H9 (cell line): Measurements from ENCODE around the gene CKS2. TPM values are rescaled to one million over a fixed set of nuclear protein-coding genes. Genes with fewer than 3 reads are reported as not detected.

Source experiments
- DNase-seq: peaks from one replicate; pipeline ENCODE4 v3.0.0-alpha.2; 2017
- H2AFZ ChIP-seq: one replicate; pipeline ENCODE4 v1.6.1; 2013; ENCODE audit warnings: mild to moderate bottlenecking, low read length, control low read depth, moderate library complexity
- H2AK5ac ChIP-seq: 2 replicates; pipeline ENCODE4 v1.6.1; 2013; ENCODE audit warnings: low read length, control low read depth, mixed read lengths; ENCODE audit not compliant: insufficient read length
- H2BK120ac ChIP-seq: one replicate; pipeline ENCODE4 v1.6.1; 2013; ENCODE audit warnings: low read depth, mild to moderate bottlenecking, low read length, control low read depth, inconsistent platforms; ENCODE audit not compliant: poor library complexity, severe bottlenecking
- H2BK12ac ChIP-seq: 2 replicates; pipeline ENCODE4 v1.6.1; 2013; ENCODE audit warnings: low read length, control low read depth, mixed read lengths, low read depth; ENCODE audit not compliant: insufficient read length
- H2BK15ac ChIP-seq: 2 replicates; pipeline ENCODE4 v1.6.1; 2013; ENCODE audit warnings: low read depth, low read length, control low read depth
- H2BK20ac ChIP-seq: one replicate; pipeline ENCODE4 v1.6.1; 2013; ENCODE audit warnings: low read depth, mild to moderate bottlenecking, low read length, control low read depth, inconsistent platforms; ENCODE audit not compliant: poor library complexity, severe bottlenecking
- H2BK5ac ChIP-seq: 2 replicates; pipeline ENCODE4 v1.6.1; 2013; ENCODE audit warnings: low read length, control low read depth, mixed read lengths; ENCODE audit not compliant: insufficient read length
- H3K14ac ChIP-seq: 2 replicates; pipeline ENCODE4 v1.6.1; 2013; ENCODE audit warnings: low read length, control low read depth; ENCODE audit not compliant: insufficient read depth
- H3K18ac ChIP-seq: 2 replicates; pipeline ENCODE4 v1.6.1; 2013; ENCODE audit warnings: low read depth, mild to moderate bottlenecking, mixed read lengths, low read length, control low read depth; ENCODE audit not compliant: insufficient read length
- H3K23ac ChIP-seq: 2 replicates; pipeline ENCODE4 v1.6.1; 2013; ENCODE audit warnings: low read length, control low read depth, mixed read lengths, low read depth; ENCODE audit not compliant: insufficient read length
- H3K23me2 ChIP-seq: 2 replicates; pipeline ENCODE4 v1.6.1; 2013; ENCODE audit warnings: low read depth, mild to moderate bottlenecking, mixed read lengths, low read length, control low read depth; ENCODE audit not compliant: insufficient read length, poor library complexity, severe bottlenecking
- H3K27ac ChIP-seq: 2 replicates; pipeline ENCODE4 v1.5.1; 2013; ENCODE audit warnings: low read length, control low read depth, mixed read lengths, low read depth; ENCODE audit not compliant: insufficient read length
- H3K27me3 ChIP-seq: 2 replicates; pipeline ENCODE4 v1.6.1; 2013; ENCODE audit warnings: low read length, control low read depth, inconsistent platforms; ENCODE audit not compliant: insufficient read depth
- H3K4ac ChIP-seq: 2 replicates; pipeline ENCODE4 v1.6.1; 2013; ENCODE audit warnings: low read depth, mild to moderate bottlenecking, control low read depth, inconsistent platforms, low read length, moderate library complexity
- H3K4me1 ChIP-seq: 2 replicates; pipeline ENCODE4 v1.6.1; 2013; ENCODE audit warnings: low read length, control low read depth, inconsistent platforms; ENCODE audit not compliant: insufficient read depth
- H3K4me2 ChIP-seq: 2 replicates; pipeline ENCODE4 v1.6.1; 2013; ENCODE audit warnings: low read length, control low read depth, mixed read lengths; ENCODE audit not compliant: insufficient read length, insufficient read depth
- H3K56ac ChIP-seq: 2 replicates; pipeline ENCODE4 v1.6.1; 2013; ENCODE audit warnings: low read depth, mild to moderate bottlenecking, mixed read lengths, low read length, control low read depth; ENCODE audit not compliant: insufficient read length
- H3K79me1 ChIP-seq: 2 replicates; pipeline ENCODE4 v1.6.1; 2013; ENCODE audit warnings: low read depth, mild to moderate bottlenecking, moderate library complexity, low read length, control low read depth, inconsistent platforms; ENCODE audit not compliant: insufficient read depth, poor library complexity, severe bottlenecking
- H3K79me2 ChIP-seq: 2 replicates; pipeline ENCODE4 v1.6.1; 2013; ENCODE audit warnings: low read length, control low read depth, inconsistent platforms; ENCODE audit not compliant: insufficient read depth
- H3K9ac ChIP-seq: 2 replicates; pipeline ENCODE4 v1.6.1; 2013; ENCODE audit warnings: low read length, control low read depth, mixed read lengths; ENCODE audit not compliant: insufficient read length; ENCODE audit errors: extremely low read depth
- H3K9me3 ChIP-seq: one replicate; pipeline ENCODE4 v1.6.1; 2013; ENCODE audit warnings: low read depth, low read length, inconsistent platforms; ENCODE audit not compliant: control insufficient read depth
- H3T11ph ChIP-seq: one replicate; pipeline ENCODE4 v1.6.1; 2013; ENCODE audit warnings: mild to moderate bottlenecking, low read length, control low read depth, inconsistent platforms
- H4K20me1 ChIP-seq: one replicate; pipeline ENCODE4 v1.6.1; 2013; ENCODE audit not compliant: control insufficient read depth, insufficient read length, insufficient read depth
- H4K5ac ChIP-seq: 2 replicates; pipeline ENCODE4 v1.6.1; 2013; ENCODE audit warnings: low read depth, mild to moderate bottlenecking, mixed read lengths, low read length, control low read depth; ENCODE audit not compliant: insufficient read length
- H4K8ac ChIP-seq: replicated peaks from 2 replicates; pipeline ENCODE4 v1.6.1; 2013; ENCODE audit warnings: low read length, control low read depth, mixed read lengths, low read depth; ENCODE audit not compliant: insufficient read length
- H4K91ac ChIP-seq: 2 replicates; pipeline ENCODE4 v1.6.1; 2013; ENCODE audit warnings: low read depth, mild to moderate bottlenecking, moderate library complexity, mixed read lengths, low read length, control low read depth; ENCODE audit not compliant: insufficient read length
- H3K27ac Mint-ChIP-seq, 3 experiments: 2 replicates in 2 of 3; 3 replicates in 1 of 3; pipeline ENCODE4 v1.8.0; 2020 to 2021; ENCODE audit warnings: mixed read lengths in 3 of 3, mild to moderate bottlenecking in 1 of 3, moderate library complexity in 1 of 3
- H3K27me3 Mint-ChIP-seq: 2 replicates; pipeline ENCODE4 v1.8.0; 2021; ENCODE audit warnings: low read depth, mild to moderate bottlenecking, moderate library complexity, mixed read lengths
- H3K36me3 Mint-ChIP-seq, 3 experiments: 2 replicates in 2 of 3; 3 replicates in 1 of 3; pipeline ENCODE4 v1.8.0; 2020 to 2021; ENCODE audit warnings: low read depth in 3 of 3, mixed read lengths in 3 of 3; ENCODE audit not compliant: insufficient read depth in 1 of 3
- H3K4me1 Mint-ChIP-seq, 2 experiments: 2 replicates each; pipeline ENCODE4 v1.8.0; 2020; ENCODE audit warnings: mixed read lengths in 2 of 2
- H3K4me3 Mint-ChIP-seq, 2 experiments: 2 replicates in 1 of 2; 3 replicates in 1 of 2; pipeline ENCODE4 v1.8.0; 2020 to 2021; ENCODE audit warnings: mild to moderate bottlenecking in 2 of 2, mixed read lengths in 2 of 2, moderate library complexity in 1 of 2
- H3K9me3 Mint-ChIP-seq, 2 experiments: 2 replicates in 1 of 2; 3 replicates in 1 of 2; pipeline ENCODE4 v1.8.0; 2020; ENCODE audit warnings: mild to moderate bottlenecking in 2 of 2, mixed read lengths in 2 of 2, moderate library complexity in 1 of 2
- CTCF ChIP-seq: fragments of 200-600 bp; sonication (generic); conservative IDR thresholded peaks from 3 replicates; pipeline ENCODE4 v1.8.0; 2021; ENCODE audit warnings: antibody characterized with exemption, mild to moderate bottlenecking
- WGBS: extraction: QIAGEN DNeasy Blood & Tissue Kit; methylation state at CpG from one replicate; pipeline ENCODE4 v1.1.7; 2013; ENCODE audit warnings: missing lambda C conversion rate, low lambda C conversion rate, mixed read lengths; ENCODE audit not compliant: insufficient read length; ENCODE audit errors: extremely low coverage; 5-methylcytosine and 5-hydroxymethylcytosine counted together
- total RNA-seq: library from RNA; stranded (reverse); gene quantifications from 2 replicates; pipeline ENCODE4 v1.2.1, GENCODE V29; 2021

The CKS2 gene
- total RNA-seq, 1 experiment from 2014 or later, result 211 TPM

- Histone ChIP-seq H3K79me1 (no peaks in the 10 kb centered on the region), H2AFZ (no peak overlapping the region), H2BK20ac (no peak overlapping the region), H3K14ac (no peak overlapping the region), H2BK120ac (no peak overlapping the region), H3K27me3 (no peaks in the 10 kb centered on the region), H4K20me1 (no peaks in the 10 kb centered on the region), H3K4me2 (peak overlapping the region; percentile 28), H4K8ac (no peak overlapping the region), H3K79me2 (peaks cover 36% of the 10 kb centered on the region; the same call in 1 of the 2 replicates), H3K23ac (no peak overlapping the region), H2BK12ac (no peak overlapping the region), H3K27ac (peak overlapping the region; percentile 86), H3K9ac (no peak overlapping the region), H3K4ac (no peak overlapping the region; the same call in 1 of the 2 replicates), H4K91ac (no peak overlapping the region), H3K56ac (no peak overlapping the region), H2BK5ac (no peak overlapping the region), H3K23me2 (peaks cover 4% of the 10 kb centered on the region), H3K18ac (no peak overlapping the region), H3K9me3 (no peaks in the 10 kb centered on the region), H4K5ac (no peak overlapping the region), H3K4me1 (no peaks in the 10 kb centered on the region), H2BK15ac (no peak overlapping the region), H3T11ph (no peak overlapping the region), H2AK5ac (no peak overlapping the region)
- H3K4me1 Mint-ChIP-seq, result peaks cover 41 to 46% of the 10 kb centered on the region in 2 experiments
- peak overlapping the region; percentile 97 to 100 (median 99) for H3K27ac Mint-ChIP-seq
- no CpG with 5 or more reads among the region's 4 CpGs for WGBS
- H3K36me3 Mint-ChIP-seq, result peaks cover 37 to 78% (median 75%) of the 10 kb centered on the region in 3 experiments
- no peaks in the 10 kb centered on the region for H3K9me3 Mint-ChIP-seq
- peak overlapping the region; percentile 79 to 88 for H3K4me3 Mint-ChIP-seq
- no peaks in the 10 kb centered on the region for H3K27me3 Mint-ChIP-seq
- DNase-seq, result no peak
- no peak for TF ChIP-seq CTCF
Measured at GRCh38 chr9:89317282-89317681, 6.3 kb downstream of the CKS2 start.
